K562 (cell line): ENCODE measurements around the gene THAP2. TPM values are rescaled to one million over a fixed set of nuclear protein-coding genes. Genes with fewer than 3 reads are reported as not detected.
A peak's percentile ranks its signal among the peaks of the same experiment; 100 is the strongest.

Experiments used
- ATAC-seq: fragments of 200-7000 bp; cut with Tn5 transposase; 3 replicates; pipeline ENCODE4 v1.9.1; 2020; ENCODE audit warnings: moderate library complexity
- BruUV-seq: library from RNA; stranded (reverse); fragments of 400-500 nt; replicated peaks from 2 replicates; lab custom pipeline; 2021; lab: Mats Ljungman, UMichigan
- CTCF ChIA-PET: fragments of 300-600 bp; formaldehyde crosslinking; extraction: SDS; loops from one replicate; lab custom pipeline; 2021; ENCODE audit warnings: low intra/inter-chr PET ratio; lab: Yijun Ruan, JAX
- POLR2A ChIA-PET: fragments of 300-600, 350-650 bp; sonication (Branson Sonifier 250); formaldehyde crosslinking; extraction: SDS; loops from one replicate; lab custom pipeline; 2021; ENCODE audit warnings: antibody characterized with exemption, inconsistent platforms; lab: Yijun Ruan, JAX
- DNase-seq, 4 experiments: peaks; one replicate each; pipeline versions ENCODE4 v3.0.0 to v3.0.0-alpha.2; 2011 to 2018; ENCODE audit warnings: low spot score in 3 of 4, mixed read lengths in 3 of 4; ENCODE audit errors: extremely low read depth in 1 of 4
- FAIRE-seq: peaks from 2 replicates; lab custom pipeline; 2011; peaks lifted over from hg19 to GRCh38; lab: Jason Lieb, UNC
- H2AFZ ChIP-seq: 2 replicates; pipeline ENCODE4 v1.6.0; 2011; ENCODE audit warnings: low read depth, low read length, control low read depth, inconsistent platforms
- H3K27ac ChIP-seq: fragments of 200-600 bp; 3 replicates; pipeline ENCODE4 v1.8.0; 2011; ENCODE audit warnings: low read depth, mild to moderate bottlenecking, control low read depth, inconsistent platforms, low read length, moderate library complexity, mixed read lengths; ENCODE audit errors: extremely low read depth
- H3K27me3 ChIP-seq, 2 experiments: fragments of 300-600 bp in 1 of 2; 2 replicates in 1 of 2; 3 replicates in 1 of 2; pipeline versions ENCODE4 v1.6.0 to v1.8.0; 2011; ENCODE audit warnings: inconsistent platforms in 2 of 2, low read length in 2 of 2, mild to moderate bottlenecking in 1 of 2, mixed read lengths in 1 of 2, moderate library complexity in 1 of 2; ENCODE audit not compliant: control insufficient read depth in 2 of 2, insufficient read depth in 2 of 2
- H3K36me3 ChIP-seq: fragments of 300-600 bp; 3 replicates; pipeline ENCODE4 v1.8.0; 2011; ENCODE audit warnings: mild to moderate bottlenecking, low read length, inconsistent platforms; ENCODE audit not compliant: control insufficient read depth, insufficient read depth
- H3K4me1 ChIP-seq, 2 experiments: fragments of 200-600 bp in 1 of 2; replicated peaks in 1 of 2; 2 replicates in 1 of 2; 3 replicates in 1 of 2; pipeline versions ENCODE4 v1.5.1 to v1.8.0; 2011; ENCODE audit warnings: inconsistent platforms in 2 of 2, low read length in 2 of 2, mild to moderate bottlenecking in 1 of 2, mixed read lengths in 1 of 2, moderate library complexity in 1 of 2; ENCODE audit not compliant: control insufficient read depth in 2 of 2, insufficient read depth in 2 of 2
- H3K4me2 ChIP-seq: 2 replicates; pipeline ENCODE4 v1.6.1; 2011; ENCODE audit warnings: low read length, control low read depth, inconsistent platforms, mixed read lengths; ENCODE audit not compliant: insufficient read depth
- H3K4me3 ChIP-seq: fragments of 200-600 bp; sonication (generic), shearing (Covaris generic); 2 replicates; pipeline ENCODE4 v1.5.1; 2016; ENCODE audit warnings: control low read depth, inconsistent platforms
- H3K79me2 ChIP-seq: fragments of 200-600 bp; 3 replicates; pipeline ENCODE4 v1.8.0; 2011; ENCODE audit warnings: low read length, inconsistent platforms; ENCODE audit not compliant: control insufficient read depth, insufficient read depth
- H3K9ac ChIP-seq, 2 experiments: 2 replicates each; pipeline versions ENCODE4 v1.6.0 to v1.6.1; 2011; ENCODE audit warnings: low read depth in 2 of 2, low read length in 2 of 2, control low read depth in 1 of 2, inconsistent platforms in 1 of 2, mild to moderate bottlenecking in 1 of 2, mixed read lengths in 1 of 2; ENCODE audit not compliant: insufficient read depth in 1 of 2
- H3K9me1 ChIP-seq: one replicate; pipeline ENCODE4 v1.6.0; 2011; ENCODE audit warnings: inconsistent platforms, mild to moderate bottlenecking, low read length, moderate library complexity; ENCODE audit not compliant: control insufficient read depth, insufficient read depth
- H3K9me3 ChIP-seq: replicated peaks from 2 replicates; pipeline ENCODE4 v1.5.1; 2011; ENCODE audit warnings: low read depth, low read length, inconsistent platforms; ENCODE audit not compliant: control insufficient read depth, insufficient read depth
- H4K20me1 ChIP-seq: replicated peaks from 2 replicates; pipeline ENCODE4 v1.6.1; 2011; ENCODE audit warnings: low read length, inconsistent platforms, mixed read lengths; ENCODE audit not compliant: control insufficient read depth, insufficient read depth
- ATF3 ChIP-seq, 2 experiments: fragments of 450-650 bp in 1 of 2; sonication (generic) in 1 of 2; formaldehyde crosslinking in 1 of 2; IDR thresholded peaks in 1 of 2; conservative IDR thresholded peaks in 1 of 2; 2 replicates each; pipeline versions ENCODE4 v1.6.1 to v1.8.1; 2016 to 2023; ENCODE audit warnings: mild to moderate bottlenecking in 2 of 2, moderate library complexity in 2 of 2, inconsistent platforms in 1 of 2, missing genetic modification reagents in 1 of 2
- BMI1 ChIP-seq: fragments of 150-350 bp; IDR thresholded peaks from 2 replicates; pipeline ENCODE4 v1.6.1; 2014; ENCODE audit warnings: low read length
- CEBPG ChIP-seq, 3 experiments: fragments of 200-800 bp in 1 of 3; sonication (Bioruptor generic) in 1 of 3; sonication (generic) in 1 of 3; formaldehyde crosslinking in 1 of 3; IDR thresholded peaks in 2 of 3; conservative IDR thresholded peaks in 1 of 3; 2 replicates each; pipeline versions ENCODE4 v1.6.1 to v1.8.0; 2016 to 2022; ENCODE audit warnings: missing compliant biosample characterization in 2 of 3, missing genetic modification characterization in 2 of 3, mild to moderate bottlenecking in 1 of 3, missing genetic modification reagents in 1 of 3
- DIDO1 ChIP-seq: fragments of 450-650 bp; IDR thresholded peaks from 2 replicates; pipeline ENCODE4 v1.6.1; 2016; ENCODE audit warnings: low read depth, missing biosample characterization, missing genetic modification characterization
- EHMT2 ChIP-seq: fragments of 450-650 bp; IDR thresholded peaks from 2 replicates; pipeline ENCODE4 v1.6.1; 2018; ENCODE audit warnings: antibody characterized with exemption
- ELF4 ChIP-seq: fragments of 450-650 bp; formaldehyde crosslinking; IDR thresholded peaks from 2 replicates; pipeline ENCODE4 v1.4.0; 2022; ENCODE audit warnings: missing genetic modification characterization
- EP400 ChIP-seq: fragments of 450-650 bp; IDR thresholded peaks from 2 replicates; pipeline ENCODE4 v1.6.1; 2017; ENCODE audit warnings: antibody characterized with exemption, mild to moderate bottlenecking, moderate library complexity
- ETV5 ChIP-seq: sonication (generic); formaldehyde crosslinking; IDR thresholded peaks from 2 replicates; pipeline ENCODE4 v1.4.0; 2020; ENCODE audit warnings: low read depth, mild to moderate bottlenecking, missing genetic modification reagents
- JUN ChIP-seq, 2 experiments: sonication (generic) in 1 of 2; formaldehyde crosslinking in 1 of 2; IDR thresholded peaks; 2 replicates each; pipeline versions ENCODE4 v1.6.1 to v1.8.0; 2012 to 2022; ENCODE audit warnings: borderline replicate concordance in 2 of 2, mild to moderate bottlenecking in 2 of 2, improper control_type of control experiment in 1 of 2, low read depth in 1 of 2, low read length in 1 of 2, missing genetic modification reagents in 1 of 2
- MEIS2 ChIP-seq: fragments of 450-650 bp; IDR thresholded peaks from 2 replicates; pipeline ENCODE4 v1.6.1; 2014; ENCODE audit warnings: mild to moderate bottlenecking; ENCODE audit not compliant: partially characterized antibody
- POLR2A ChIP-seq: fragments of 450-650 bp; conservative IDR thresholded peaks from 2 replicates; pipeline ENCODE4 v1.6.1; 2016
- POLR2B ChIP-seq: fragments of 450-650 bp; IDR thresholded peaks from 2 replicates; pipeline ENCODE4 v1.6.1; 2018; ENCODE audit warnings: low read depth; ENCODE audit not compliant: partially characterized antibody
- SMAD1 ChIP-seq: fragments of 150-350 bp; IDR thresholded peaks from 2 replicates; pipeline ENCODE4 v1.6.1; 2014; ENCODE audit warnings: low read length, low read depth; ENCODE audit not compliant: partially characterized antibody
- ZEB2 ChIP-seq: fragments of 450-650 bp; IDR thresholded peaks from 2 replicates; pipeline ENCODE4 v1.6.1; 2016
- ZNF444 ChIP-seq: fragments of 250-450 bp; sonication (Bioruptor Pico); IDR thresholded peaks from 2 replicates; pipeline ENCODE4 v1.4.0; 2020; ENCODE audit warnings: mild to moderate bottlenecking, moderate library complexity
- ZNF764 ChIP-seq: fragments of 250-450 bp; sonication (Bioruptor Pico); IDR thresholded peaks from 2 replicates; pipeline ENCODE4 v1.4.0; 2020; ENCODE audit warnings: low read depth, mild to moderate bottlenecking, moderate library complexity
- ZNF778 ChIP-seq: fragments of 450-650 bp; formaldehyde crosslinking; IDR thresholded peaks from 2 replicates; pipeline ENCODE4 v1.4.0; 2020; ENCODE audit warnings: mild to moderate bottlenecking, moderate library complexity
- WGBS: fragments of 100-300 bp; shearing (Covaris generic); methylation state at CpG from one replicate; pipeline ENCODE4 v1.1.6; 2016; ENCODE audit warnings: low coverage, mixed read lengths; ENCODE audit not compliant: insufficient coverage; ENCODE audit errors: missing lambda C conversion rate; 5-methylcytosine and 5-hydroxymethylcytosine counted together
- in situ Hi-C: fragments of 300-500 bp; cut with MboI; formaldehyde crosslinking; loops from 4 replicates; pipeline ENCODE4 v1.15.0; 2018; ENCODE audit warnings: inconsistent platforms, mixed read lengths
- intact Hi-C: fragments of 100-400 bp; cut with micrococcal nuclease; formaldehyde crosslinking; loops from 2 replicates; pipeline ENCODE4 v1.14.2; 2022
- polyA plus RNA-seq, 8 experiments: library from polyadenylated mRNA; depleted of rRNA in 4 of 8; stranded (reverse) in 5 of 8; unstranded in 3 of 8; fragments of >200 nt; fragmentation: Nextera tagmentation in 2 of 8; fragmentation: Illumina TruSeq in 1 of 8; extraction: Ambion mirVana in 2 of 8; extraction: Trizol in 1 of 8; gene quantifications; 2 replicates each; pipeline versions ENCODE4 v1.2.1 to v1.2.3, GENCODE V29; 2011 to 2014; ENCODE audit warnings: inconsistent platforms in 1 of 8, missing spikeins in 1 of 8
- total RNA-seq, 7 experiments: library from RNA; depleted of rRNA in 6 of 7; stranded (reverse); fragments of >200 nt in 6 of 7; fragmentation: Illumina TruSeq in 2 of 7; extraction: Trizol in 2 of 7; gene quantifications; 2 replicates each; pipeline versions ENCODE4 v1.2.1 to v1.2.3, GENCODE V29; 2011 to 2021; ENCODE audit warnings: low replicate concordance in 1 of 7
- TF ChIP-seq, protein P1 (sequence below): fragments of 250-450 bp; sonication (Bioruptor Pico); IDR thresholded peaks from 2 replicates; pipeline ENCODE4 v1.5.0; 2021; ENCODE audit warnings: mild to moderate bottlenecking, moderate library complexity

Gene THAP2
- total and polyA plus RNA-seq, 9 of the 15 experiments (the other 6 are each of a cell fraction or from before 2014, with no cell fraction given), result 1.8 to 18.9 (median 7.3) TPM

- TF ChIP-seq MEIS2 (peak; percentile 25), BMI1 (no peak), EHMT2 (0 out of 2 replicates have a peak, but pooled peaks have one; percentile 13)
Observed at GRCh38 chr12:71682466-71682865, 18.4 kb downstream of the THAP2 start (continued).

DNA sequence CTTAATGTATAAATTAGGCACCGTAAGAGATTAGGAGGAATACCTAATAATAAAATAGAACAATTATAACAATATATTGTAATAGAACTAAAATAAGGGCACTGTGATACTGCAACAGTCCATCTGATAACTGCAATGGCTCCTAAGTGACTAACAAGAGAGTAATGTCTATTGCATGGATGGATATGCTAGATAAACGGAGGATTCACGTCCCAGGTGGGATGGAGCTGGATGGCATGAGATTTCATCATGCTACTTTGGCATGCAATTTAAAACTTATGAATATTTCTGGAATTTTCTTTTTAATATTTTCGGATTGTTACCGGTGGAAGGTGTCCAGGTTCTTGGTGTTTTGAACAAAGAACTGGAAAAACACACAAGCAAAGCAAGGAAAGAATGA, 19.5 kb downstream of the THAP2 start:
- Histone ChIP-seq H3K36me3 (no peaks in the 10 kb centered on the region), H3K9me3 (no peaks in the 10 kb centered on the region), H4K20me1 (no peaks in the 10 kb centered on the region), H3K9ac (no peak overlapping the region), H3K4me3 (no peak overlapping the region), H3K27me3 (no peaks in the 10 kb centered on the region), H3K4me1 (peaks cover 4 to 10% of the 10 kb centered on the region in 2 experiments; a peak in 1 of 5 replicates), H2AFZ (no peak overlapping the region), H3K27ac (no peak overlapping the region), H3K9me1 (no peaks in the 10 kb centered on the region), H3K4me2 (no peak overlapping the region), H3K79me2 (peaks cover 21% of the 10 kb centered on the region)
- no TSS peak for BruUV-seq
- WGBS, result 65% methylated on average over 5 of the region's 5 CpGs
- FAIRE-seq (no peak), DNase-seq (no peak), ATAC-seq (no peak)
- POLR2A ChIA-PET, result interaction anchor here (0.7 kb wide), 1 partner anchor 990 kb away, joined by 3 read pairs; no protein-coding TSS in a partner anchor
- CTCF ChIA-PET, result no interaction called here
- in situ Hi-C loops (no loop called here), intact Hi-C loops (no loop called here)
- TF ChIP-seq ZNF764 (CRISPR knock-in tag) (no peak), JUN (IDR thresholded peaks at IDR 0.05; ENCODE audit: borderline replicate concordance, low read depth, low read length) (0 out of 2 replicates have a peak, but pooled peaks have one; percentile 26), JUN (CRISPR knock-in tag; IDR thresholded peaks at IDR 0.05; ENCODE audit: borderline replicate concordance) (no peak), DIDO1 (tag) (no peak), ZNF444 (CRISPR knock-in tag) (no peak), SMAD1 (no peak), POLR2B (no peak), ZEB2 (peak; percentile 54; the same call in 1 of the 2 replicates), EP400 (no peak), POLR2A (no peak), ETV5 (CRISPR knock-in tag) (no peak), ZNF778 (CRISPR knock-in tag) (no peak), ELF4 (no peak), ATF3 (IDR thresholded peaks at IDR 0.05) (peak; percentile 84), ATF3 (CRISPR knock-in tag; conservative IDR thresholded peaks at IDR 0.05) (no peak), CEBPG (CRISPR knock-in tag; IDR thresholded peaks at IDR 0.05) (peak; percentile 82), CEBPG (tag; conservative IDR thresholded peaks at IDR 0.05 in 1 of 2, IDR thresholded peaks at IDR 0.05 in 1 of 2) (peak in 1 of 2 experiments; percentile 83; a peak in 2 of 4 replicates)
- TF ChIP-seq, protein P1, sequence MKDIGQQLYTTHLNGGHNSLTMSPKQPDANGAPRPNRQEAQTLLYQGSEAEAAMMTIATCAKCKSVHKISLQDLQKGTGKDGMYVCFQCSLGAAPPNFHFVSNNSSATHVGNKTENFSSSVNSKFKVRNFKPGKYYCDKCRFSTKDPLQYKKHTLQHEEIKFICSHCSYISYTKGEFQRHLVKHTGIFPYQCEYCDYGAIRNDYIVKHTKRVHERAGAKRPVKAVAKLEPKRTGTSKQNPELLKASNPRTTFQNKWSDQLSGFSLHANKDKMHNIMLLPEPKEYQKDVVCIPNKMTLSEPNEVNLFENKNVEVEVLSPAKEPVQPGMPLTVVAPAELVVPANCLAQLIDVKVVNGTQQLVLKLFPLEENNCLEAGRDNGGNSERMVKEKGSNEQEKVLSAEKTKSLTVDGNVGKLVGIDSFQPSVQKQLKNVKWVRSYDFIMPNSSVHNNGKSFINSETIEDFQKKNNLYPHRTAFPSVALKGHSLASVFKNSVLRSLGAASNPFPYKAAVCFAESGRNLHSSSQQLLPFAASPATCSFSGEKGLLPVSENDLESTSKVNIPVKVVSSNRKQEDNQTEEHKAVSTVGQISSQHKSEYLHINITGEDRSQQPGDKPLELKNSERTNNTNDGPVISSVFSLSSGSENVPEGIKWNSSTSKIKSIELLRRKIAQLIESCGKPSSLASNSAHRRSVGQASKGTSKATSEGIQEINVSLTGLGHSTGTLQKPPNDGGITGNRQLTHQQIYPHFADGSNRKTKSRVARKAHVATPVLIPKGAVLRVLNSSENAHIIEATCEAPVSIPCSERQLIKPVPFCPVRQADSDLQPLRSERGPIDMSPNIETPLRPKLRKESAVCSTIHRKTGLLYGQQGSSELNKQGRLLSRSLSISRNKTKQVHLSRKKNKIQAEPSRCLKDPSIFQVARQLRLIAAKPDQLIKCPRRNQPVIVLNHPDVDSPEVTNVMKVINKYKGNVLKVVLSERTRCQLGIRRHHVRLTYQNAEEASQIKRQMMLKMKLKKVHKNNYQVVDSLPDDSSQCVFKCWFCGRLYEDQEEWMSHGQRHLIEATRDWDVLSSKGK (CRISPR knock-in tag), result no peak
